ENCODE results near the gene PSORS1C2. TPM values are rescaled to one million over a fixed set of nuclear protein-coding genes. Genes with fewer than 3 reads are reported as not detected.
"Not testable (repeated sequence)": the region's sequence is repeated elsewhere in the genome, so short reads cannot be mapped to it uniquely, and the experiment has no call there.

PSORS1C2 gene
- total RNA-seq, 1 experiment from 2014 or later, result not detected

DNA sequence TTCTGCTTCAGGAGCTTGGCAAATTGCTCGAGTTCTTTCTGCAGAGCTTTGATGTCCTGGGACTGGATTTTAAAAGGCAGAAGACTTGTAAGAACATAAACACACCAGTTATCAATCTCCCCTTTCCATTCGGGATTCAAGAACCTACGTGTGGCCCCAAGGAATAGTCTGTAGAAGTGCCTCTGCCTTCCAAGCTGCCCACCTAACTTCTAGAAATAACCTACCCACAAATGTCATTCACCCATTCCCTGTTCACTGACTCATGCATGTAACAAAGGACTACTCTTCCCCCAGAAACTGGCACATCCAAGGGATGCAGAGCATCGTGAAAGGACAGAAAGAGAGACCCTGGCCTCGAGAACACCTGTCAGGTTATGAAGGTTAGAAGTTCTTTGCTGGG lies 27.1 kb upstream of the PSORS1C2 start:
- DNase-seq (ENCODE audit: low read depth), result no peak

DNA sequence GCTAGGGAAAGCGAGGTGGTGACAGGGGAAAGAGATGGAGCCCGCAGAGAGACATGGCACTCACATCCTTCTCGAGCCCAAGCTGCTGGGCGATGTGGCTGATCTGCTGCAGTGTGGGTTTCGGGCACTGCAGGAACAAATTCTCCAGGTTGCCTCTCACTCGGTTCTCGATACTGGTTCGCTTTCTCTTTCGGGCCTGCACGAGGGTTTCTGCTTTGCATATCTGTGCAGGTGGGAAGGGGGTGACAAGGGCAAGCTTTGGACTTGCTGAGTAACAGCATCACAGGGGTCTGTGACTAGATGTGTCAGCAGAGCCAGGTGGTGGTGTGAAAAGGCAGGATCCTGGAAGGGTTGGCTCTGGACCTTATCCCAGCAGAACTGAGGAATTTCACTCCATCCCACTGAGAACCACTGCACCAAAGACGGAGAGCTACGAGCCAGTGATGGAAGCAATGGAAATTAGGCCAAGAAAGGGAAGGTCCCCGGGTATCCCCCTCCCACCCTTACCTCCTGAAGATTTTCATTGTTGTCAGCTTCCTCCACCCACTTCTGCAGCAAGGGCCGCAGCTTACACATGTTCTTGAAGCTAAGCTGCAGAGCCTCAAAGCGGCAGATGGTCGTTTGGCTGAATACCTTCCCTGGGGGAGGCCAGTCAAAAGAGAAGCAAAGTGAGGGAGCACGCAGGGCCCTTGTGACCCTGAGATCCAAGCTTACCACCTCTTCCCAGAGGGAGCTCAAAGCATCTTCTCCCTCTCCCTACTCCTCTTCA lies 26.4 kb upstream of the PSORS1C2 start:
- DNase-seq (ENCODE audit: low read depth), result not testable (repeated sequence)

DNA sequence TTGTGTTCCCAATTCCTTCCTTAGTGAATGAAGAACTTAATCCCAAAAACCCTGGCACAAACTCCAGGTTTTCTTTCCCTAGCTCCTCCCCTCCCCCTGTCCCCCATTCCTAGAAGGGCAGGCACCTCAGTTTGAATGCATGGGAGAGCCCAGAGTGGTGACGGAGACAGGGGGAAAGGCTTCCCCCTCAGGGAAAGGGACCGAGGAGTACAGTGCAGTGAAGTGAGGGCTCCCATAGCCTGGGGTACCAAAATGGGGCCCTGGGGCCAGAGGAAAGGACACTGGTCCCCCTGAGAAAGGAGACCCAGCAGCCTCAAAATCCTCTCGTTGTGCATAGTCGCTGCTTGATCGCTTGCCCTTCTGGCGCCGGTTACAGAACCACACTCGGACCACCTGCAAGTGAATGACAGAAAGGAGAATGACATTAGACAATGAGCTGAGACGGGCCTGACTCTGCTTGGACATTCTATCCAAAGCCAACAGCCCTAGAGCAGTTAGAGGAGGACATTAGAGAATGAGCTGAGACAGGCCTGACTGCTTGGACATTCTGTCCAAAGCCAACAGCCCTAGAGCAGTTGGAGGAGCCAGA lies 25.7 kb upstream of the PSORS1C2 start:
- not testable (repeated sequence) for DNase-seq (ENCODE audit: low read depth)

DNA sequence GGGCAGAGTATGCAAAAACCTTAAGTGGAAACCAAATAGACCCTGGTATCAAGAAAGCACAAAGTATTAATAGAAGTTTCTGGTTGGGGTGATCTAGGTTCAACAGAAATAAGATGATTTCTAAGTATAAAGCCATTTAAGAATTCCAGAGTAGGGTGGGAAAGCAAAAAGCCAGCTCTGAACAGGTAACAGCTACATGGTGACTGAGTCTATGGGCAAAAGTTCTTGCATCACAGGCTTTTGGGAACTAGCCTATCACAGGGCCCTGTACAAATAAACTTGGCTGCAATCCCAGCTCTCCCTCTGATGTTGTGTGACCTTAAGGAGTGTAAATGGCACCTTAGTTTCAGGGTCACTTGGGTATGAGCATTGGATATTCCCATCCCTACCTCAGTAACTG lies 25.1 kb upstream of the PSORS1C2 start:
- peak; percentile 30 for DNase-seq (ENCODE audit: low read depth)

DNA sequence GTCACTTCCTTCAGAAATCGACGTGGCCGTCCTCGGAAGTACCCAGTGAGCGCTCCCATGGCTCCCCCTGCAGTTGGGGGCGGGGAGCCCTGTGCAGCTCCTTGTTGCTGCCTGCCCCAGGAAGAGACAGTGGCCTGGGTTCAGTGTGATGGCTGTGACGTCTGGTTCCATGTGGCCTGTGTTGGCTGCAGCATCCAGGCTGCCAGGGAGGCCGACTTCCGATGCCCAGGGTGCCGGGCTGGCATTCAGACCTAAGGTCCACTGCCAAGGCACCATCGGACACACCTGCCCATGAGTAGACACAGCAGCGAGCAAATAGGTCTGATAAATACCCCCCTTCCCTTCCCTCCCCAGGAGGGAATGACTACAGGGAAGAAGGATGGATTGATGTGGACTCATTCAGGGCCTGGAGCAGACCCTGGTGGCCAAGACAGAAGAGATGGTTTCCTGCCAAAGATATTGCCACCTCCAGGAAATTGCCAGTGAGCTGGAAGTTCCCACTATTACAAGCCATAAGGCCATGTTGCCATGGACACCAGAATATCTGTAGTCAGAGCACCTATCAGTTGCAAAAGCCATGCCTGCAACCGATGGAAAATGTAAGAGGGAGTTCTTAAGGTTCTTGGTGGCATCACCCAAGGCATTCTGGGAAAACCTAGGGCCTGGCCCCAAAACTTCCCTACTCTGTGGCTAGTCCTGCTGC lies 23.7 kb upstream of the PSORS1C2 start:
- DNase-seq (ENCODE audit: low read depth), result no peak

DNA sequence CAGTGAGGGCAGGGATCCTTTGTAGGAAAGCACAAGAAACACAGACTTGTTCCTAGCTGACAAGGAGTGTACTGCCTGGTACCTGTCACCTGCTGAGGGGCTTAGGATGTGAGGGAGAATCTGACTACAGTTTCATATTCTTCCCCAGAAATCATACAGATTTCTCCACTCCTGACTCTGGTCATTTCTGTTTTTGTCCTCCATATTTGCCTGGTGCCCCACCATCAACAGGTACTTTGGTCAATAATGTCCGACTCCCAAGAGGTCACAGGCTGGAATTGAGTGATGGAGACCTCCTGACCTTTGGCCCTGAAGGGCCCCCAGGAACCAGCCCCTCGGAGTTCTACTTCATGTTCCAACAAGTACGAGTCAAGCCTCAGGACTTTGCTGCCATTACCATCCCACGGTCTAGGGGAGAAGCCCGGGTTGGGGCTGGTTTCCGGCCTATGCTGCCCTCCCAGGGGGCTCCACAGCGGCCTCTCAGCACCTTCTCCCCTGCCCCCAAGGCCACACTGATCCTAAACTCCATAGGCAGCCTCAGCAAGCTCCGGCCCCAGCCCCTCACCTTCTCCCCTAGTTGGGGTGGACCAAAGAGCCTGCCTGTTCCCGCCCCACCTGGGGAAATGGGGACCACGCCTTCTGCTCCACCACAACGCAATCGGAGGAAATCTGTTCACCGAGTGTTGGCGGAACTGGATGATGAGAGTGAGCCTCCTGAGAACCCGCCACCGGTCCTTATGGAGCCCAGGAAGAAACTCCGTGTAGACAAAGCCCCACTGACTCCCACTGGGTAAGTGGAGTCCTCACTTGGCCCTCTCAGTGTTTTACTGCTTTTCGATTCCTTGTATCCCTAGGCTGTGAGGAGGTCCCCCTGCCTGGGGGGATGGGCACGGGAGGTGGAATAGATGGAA lies 22.6 kb upstream of the PSORS1C2 start:
- DNase-seq (ENCODE audit: low read depth), result no peak

DNA sequence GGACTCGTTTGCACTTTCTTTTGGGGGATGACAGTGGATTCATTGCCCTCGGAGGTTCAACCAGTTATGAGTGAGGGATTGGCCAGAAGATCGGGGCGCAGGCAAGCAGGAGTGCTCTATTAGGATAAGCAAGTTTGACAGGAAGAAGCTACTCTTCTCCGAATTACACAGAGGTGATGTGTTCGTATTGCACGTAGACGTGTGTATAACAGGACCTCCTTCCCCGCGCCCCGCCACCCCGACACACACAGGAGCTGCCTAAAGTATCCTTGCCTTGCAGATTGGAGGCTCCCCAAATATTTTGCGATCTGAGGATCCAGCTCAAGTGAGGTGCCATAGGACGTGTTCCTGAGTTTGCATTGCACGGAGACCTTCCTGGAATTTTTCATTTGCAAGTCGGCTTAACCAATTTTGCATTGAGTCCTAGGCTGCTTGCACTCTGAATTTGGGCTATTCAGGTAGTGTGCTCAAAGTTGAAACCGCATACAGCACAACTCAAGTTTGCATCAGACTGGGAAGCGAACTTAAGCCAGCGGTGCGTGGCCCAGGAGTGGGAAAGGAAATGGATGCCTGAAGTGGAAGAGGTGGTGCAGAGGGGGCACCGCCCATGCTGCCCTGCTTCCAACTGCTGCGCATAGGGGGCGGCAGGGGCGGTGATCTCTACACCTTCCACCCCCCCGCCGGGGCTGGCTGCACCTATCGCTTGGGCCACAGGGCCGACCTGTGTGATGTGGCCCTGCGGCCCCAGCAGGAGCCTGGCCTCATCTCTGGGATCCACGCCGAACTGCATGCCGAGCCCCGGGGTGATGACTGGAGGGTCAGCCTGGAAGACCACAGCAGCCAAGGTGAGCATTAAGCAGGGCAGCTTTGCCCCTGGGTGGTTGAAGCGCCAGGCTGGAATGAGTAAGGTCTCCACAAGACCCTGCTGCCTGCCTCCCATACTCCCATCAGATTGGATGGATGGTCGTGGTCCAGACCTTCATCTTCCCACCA lies 20.3 kb upstream of the PSORS1C2 start:
- peak; percentile 19 for DNase-seq (ENCODE audit: low read depth)

DNA sequence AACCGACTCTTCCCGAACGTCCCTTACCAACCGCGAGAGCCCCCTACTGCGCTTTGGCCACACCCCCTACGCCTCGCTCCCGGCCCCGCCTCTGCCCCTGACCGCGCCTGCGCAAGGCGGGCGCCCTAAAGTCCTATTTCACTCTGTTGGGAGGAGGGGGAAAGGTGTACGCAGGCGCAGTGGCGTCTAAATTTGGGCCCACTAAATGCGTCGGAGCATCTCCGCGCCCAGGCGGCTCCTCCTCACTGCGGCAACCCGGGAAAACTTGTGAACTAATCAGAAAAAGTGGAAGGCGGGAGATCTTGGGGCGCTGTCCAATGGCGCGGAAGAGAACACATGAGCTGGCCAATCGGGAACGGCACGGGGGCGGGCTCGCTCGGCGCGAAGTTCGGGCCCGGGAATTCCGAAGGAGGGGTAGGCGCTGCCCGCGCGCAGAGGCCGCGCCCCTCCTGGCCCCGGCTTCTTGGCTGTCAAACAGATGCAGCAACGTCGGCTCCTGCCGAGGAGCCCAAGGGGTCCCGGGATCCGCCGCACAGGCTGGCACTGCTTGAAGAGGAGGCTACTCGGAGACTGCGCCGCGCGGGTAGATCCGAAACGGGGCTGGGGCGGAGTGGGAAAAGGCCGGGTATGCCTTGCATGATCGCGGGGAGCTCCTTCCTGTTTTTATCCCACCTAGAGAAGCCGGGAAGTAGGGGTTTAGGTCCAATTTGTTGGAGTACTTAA lies 19.4 kb upstream of the PSORS1C2 start, which contains the start of gene TCF19:
TSS of gene TCF19 (plus strand) at position 450 of the 723 bp plus-strand sequence. CDS start 881 bp downstream, outside the sequence.
- peak; percentile 99 for DNase-seq (ENCODE audit: low read depth)

DNA sequence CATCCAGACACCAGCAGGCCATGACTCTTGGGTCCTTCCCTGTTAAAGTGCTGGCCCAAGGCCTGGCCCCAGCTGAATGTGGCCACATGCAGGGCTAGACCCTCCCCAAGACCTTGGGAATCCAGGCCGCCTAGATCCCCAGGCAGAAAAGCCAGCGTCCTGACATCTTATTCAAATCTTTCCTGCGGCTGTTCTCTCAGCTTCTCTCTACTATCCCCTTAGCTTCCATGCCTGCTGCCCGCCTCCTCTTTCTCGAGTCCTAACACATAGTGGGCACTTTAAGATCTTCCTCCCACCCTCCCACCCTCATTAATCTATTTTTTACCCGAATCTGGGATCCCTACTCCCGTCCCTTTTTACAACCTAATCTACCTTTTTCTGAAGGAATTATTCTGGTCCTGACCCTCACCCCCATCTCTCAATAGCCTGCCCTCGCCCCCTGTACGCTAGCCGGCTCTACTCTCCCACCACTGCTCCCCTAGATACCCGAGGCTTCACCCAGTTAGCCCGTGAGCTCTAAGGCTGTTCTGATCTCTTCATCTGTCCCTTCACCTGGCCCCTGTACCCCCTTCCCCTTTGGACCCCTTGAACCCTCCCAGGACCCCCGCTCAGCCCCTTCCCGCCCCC lies 18.8 kb upstream of the PSORS1C2 start, which contains the start of gene CCHCR1:
TSS of gene CCHCR1 (minus strand) at position 290 of the 627 bp plus-strand sequence. CDS start at position 88, 202 bp downstream.
- DNase-seq (ENCODE audit: low read depth), result no peak

DNA sequence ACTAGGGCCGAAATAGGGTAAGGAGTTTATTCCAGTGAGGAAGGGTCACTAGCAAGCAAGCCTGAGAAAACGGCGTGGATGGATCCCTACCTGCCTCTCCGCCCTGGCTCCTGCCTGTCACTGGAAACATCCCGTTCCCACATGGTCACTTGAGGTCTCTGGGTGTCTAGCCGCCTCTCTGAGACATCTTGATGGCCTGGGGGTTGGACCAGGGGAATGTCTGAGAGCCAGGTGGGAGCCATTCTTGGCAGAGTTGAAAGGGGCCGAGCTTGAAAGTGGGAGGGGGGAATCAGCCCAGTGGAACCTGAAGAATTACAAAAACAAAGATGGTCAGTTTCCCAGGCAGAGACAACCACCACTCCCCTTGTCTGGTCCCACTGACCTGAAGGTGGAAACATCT lies 17.8 kb upstream of the PSORS1C2 start:
- DNase-seq (ENCODE audit: low read depth), result no peak

DNA sequence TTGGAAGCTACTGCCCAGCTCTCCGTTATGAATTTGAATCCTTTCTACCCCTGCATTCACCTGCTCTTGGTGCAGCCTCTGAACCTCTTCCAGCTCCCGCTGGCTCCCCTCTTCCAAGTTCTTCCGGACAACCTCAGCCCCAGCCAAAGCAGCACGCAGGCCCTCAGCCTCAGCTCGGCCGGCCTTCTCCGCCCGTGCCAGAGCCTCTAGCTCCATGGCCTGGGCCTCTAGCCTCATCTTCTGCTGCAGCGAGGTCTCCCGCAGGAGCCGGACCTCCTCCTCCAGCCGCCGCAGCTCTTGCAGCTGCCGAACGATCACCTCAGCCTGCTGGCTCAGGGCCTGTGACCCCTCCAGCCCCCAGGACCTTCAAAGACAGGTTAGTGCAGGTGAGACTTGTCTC lies 15.6 kb upstream of the PSORS1C2 start:
- DNase-seq (ENCODE audit: low read depth), result no peak

DNA sequence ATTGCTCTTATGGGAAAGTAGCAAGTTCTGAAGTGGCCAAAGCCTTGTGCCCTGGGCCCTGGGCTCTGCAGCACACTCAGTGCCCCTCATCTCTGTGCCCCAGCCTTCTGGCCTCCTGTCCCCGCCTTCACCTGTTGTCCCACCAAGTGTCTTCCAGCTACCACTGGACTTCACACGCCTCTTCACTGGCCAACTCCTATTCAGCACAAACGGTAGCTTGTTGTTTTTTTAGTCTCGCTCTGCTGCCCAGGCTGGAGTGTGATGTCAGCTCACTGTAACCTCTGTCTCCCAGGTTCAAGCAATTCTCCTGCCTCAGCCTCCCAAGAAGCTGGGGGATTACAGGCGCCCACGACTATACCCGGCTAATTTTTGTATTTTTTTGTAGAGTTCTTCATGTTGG lies 13.9 kb upstream of the PSORS1C2 start:
- no peak for DNase-seq (ENCODE audit: low read depth)

DNA sequence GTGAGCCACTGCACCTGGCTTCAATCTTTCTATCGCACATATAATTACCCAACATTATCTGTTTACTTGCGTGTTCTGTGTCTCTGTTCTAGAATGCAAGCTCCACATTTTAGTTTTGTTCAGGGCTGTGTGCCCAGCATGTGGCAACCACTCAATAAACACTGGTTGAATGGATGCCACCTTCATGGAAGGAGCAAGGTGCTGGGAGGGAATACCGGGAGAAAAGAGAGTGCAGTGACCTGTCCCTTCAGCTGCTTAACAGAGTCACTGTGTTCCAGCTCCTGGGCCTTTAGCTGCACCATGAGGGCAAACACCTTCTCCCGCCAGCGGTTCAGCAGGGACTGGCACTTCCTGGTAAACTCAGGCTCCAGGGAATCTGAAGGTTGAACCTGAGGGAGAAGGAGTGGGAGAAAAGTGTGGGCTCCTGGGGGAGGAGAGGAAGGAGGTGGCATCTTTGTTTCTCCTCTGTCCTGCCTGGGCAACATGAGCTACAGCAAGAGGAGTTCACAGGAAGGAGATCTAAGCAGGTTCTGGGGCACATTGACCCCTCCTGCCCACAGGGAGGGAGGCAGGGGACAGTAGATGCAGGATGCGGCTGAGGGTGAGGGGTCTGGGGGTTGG lies 11.1 kb upstream of the PSORS1C2 start:
- no peak for DNase-seq (ENCODE audit: low read depth)

DNA sequence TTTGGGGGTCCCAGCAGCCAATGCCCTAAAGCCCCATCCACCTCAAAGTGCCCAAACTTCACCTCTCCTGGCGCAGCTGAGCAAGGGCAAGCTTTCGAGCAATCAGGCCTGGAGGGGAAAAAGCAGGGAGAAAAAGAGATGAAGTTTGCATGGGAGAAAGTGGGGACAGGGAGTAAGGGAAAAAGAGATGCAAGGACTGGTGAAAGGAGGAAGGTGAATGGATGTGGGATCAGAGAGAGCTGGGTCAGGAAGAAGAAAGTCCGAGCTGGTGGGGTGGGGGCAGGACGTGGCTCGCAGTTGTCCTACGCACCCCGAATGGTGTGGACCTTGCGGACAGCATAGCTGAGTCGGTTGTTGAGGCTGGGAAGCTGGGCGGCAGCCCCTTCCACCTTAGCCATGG lies 6.5 kb upstream of the PSORS1C2 start:
- no peak for DNase-seq (ENCODE audit: low read depth)

DNA sequence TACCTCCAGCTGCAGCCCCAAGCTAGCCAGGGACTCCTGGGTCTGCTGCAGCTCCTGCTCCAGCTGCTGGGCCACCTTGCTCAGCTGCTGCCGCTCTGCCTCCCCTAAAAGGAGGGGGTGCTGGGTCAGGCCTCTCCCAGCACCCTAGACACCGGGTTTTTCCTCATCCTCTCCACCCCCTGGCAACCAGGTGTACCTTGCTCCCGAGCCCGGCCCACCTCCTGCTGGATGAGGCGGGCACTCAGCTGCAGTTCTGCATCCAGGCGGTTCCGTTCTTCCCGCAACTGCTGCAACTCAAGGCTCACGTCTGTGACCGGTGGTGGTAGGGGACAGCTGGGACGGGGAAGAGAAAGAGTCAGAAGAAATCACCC lies 6.1 kb upstream of the PSORS1C2 start:
- no peak for DNase-seq (ENCODE audit: low read depth)

DNA sequence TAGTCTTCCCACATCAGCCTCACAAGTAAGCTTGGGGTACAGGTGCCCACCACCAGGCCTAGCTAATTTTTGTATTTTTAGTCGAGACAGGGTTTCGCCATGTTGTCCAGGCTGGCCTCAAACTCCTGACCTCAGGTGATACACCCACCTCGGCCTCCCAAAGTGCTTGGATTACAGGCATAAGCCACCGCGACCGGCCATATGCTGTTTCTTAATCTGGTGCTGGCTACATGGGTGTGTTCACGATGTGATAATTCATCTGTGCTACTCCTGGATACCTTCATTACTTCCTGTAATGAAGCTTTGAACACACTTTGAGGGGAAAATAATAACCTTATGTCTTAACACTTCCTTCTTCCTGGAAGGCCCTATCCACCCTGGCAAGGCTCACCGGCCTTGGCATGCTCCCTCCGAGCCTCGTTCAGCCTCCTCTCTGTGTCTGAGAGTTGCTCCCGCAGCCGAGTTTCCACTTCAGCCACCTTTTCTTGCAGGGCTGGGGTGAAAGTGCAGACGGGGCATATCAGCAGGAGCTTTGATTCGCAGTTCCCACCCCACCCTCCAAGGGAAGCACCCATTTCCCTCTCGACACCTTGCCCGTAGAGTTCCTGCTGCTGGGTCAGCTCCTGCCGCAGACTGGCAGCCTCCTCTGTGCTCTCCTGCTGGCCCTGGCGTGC lies 5.6 kb upstream of the PSORS1C2 start:
- no peak for DNase-seq (ENCODE audit: low read depth)

DNA sequence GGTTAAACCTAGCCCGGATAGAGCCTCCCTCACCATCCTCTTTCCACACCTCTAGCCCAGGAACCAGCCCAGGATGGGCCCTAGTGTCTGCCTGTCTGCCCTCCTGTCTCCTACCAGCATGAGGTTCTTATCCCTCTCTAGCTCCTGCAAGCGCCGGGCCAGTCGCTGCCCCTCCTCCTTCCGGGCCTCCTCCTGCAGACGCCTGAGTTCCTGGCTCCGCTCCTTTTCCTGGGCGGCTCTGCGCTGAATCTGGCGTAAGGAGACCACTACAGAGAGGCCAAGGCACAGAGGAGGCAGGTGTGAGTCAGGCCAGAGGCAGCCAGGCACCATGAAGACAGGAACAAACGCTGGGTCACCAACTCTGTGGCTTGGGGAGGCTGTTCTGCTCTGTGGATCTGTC lies 4.3 kb upstream of the PSORS1C2 start:
- DNase-seq (ENCODE audit: low read depth), result peak; percentile 33

DNA sequence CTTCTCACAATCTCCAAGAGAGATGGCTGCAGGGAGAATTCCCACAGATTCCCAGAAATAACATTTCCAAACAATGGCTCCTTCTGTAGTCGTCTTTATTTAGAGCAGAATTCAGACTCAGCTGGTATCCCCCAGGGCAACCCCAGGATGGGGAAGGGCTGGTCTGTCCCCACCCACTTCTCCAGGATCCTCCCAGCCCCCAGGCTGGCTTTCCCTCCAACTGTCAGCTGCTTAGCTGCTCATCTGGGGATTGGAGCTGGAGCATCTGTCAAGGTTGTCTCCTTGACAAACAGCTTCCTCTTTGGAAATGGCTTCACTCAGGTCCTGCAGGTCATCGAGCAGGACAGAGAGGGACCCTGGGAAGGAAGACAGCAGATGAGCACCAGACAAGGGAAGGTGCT lies 3.5 kb upstream of the PSORS1C2 start:
- no peak for DNase-seq (ENCODE audit: low read depth)

Measured in LHCN-M2 (cell line).